GM12872 (cell line): ENCODE data around the gene S100A8.

ENCODE experiments used
- CTCF ChIP-seq: IDR thresholded peaks from 3 replicates; pipeline ENCODE4 v1.5.1; 2011; ENCODE audit warnings: low read depth, mild to moderate bottlenecking, low read length, moderate library complexity; ENCODE audit not compliant: insufficient read depth

The S100A8 gene

GRCh38 chr1:153396461-153396860, 5.6 kb upstream of the S100A8 start:
- TF ChIP-seq CTCF = no peak

- TF ChIP-seq CTCF = no peak
Measured at GRCh38 chr1:153395776-153396175, 4.9 kb upstream of the S100A8 start.

GRCh38 chr1:153395136-153395685, 4.3 kb upstream of the S100A8 start:
- TF ChIP-seq CTCF = no peak

- TF ChIP-seq CTCF = no peak
Measured at GRCh38 chr1:153394391-153394790, 3.5 kb upstream of the S100A8 start.

- 0 out of 3 replicates have a peak, but pooled peaks have one; percentile 14 for TF ChIP-seq CTCF
Measured at GRCh38 chr1:153393926-153394325, 3.1 kb upstream of the S100A8 start.

GRCh38 chr1:153392822-153393221, 1.9 kb upstream of the S100A8 start:
- no peak for TF ChIP-seq CTCF

GRCh38 chr1:153392258-153392657, 1.4 kb upstream of the S100A8 start:
- TF ChIP-seq CTCF = no peak
